Fibroblast of villous mesenchyme (primary cell): ENCODE results near the gene PCSK1. TPM values are rescaled to one million over a fixed set of nuclear protein-coding genes. Genes with fewer than 3 reads are reported as not detected.
"Not testable (repeated sequence)": the region's sequence is repeated elsewhere in the genome, so short reads cannot be mapped to it uniquely, and the experiment has no call there.

Source experiments
- DNase-seq: peaks from one replicate; pipeline ENCODE4 v3.0.0-alpha.2; 2010; ENCODE audit warnings: low read depth
- H3K4me3 ChIP-seq: 2 replicates; pipeline ENCODE4 v1.5.1; 2011; ENCODE audit warnings: low read depth, mild to moderate bottlenecking, low read length
- total RNA-seq: library from RNA; depleted of rRNA; stranded (reverse); fragments of >200 nt; gene quantifications from 2 replicates; pipeline ENCODE4 v1.2.3, GENCODE V29; 2012
- TF ChIP-seq, protein P1 (sequence below): IDR thresholded peaks from 2 replicates; pipeline ENCODE4 v1.5.1; 2012; ENCODE audit warnings: low read depth, mild to moderate bottlenecking, low read length; ENCODE audit not compliant: insufficient read depth

Gene PCSK1
- total RNA-seq, 1 donor, result under 0.01 TPM

DNA sequence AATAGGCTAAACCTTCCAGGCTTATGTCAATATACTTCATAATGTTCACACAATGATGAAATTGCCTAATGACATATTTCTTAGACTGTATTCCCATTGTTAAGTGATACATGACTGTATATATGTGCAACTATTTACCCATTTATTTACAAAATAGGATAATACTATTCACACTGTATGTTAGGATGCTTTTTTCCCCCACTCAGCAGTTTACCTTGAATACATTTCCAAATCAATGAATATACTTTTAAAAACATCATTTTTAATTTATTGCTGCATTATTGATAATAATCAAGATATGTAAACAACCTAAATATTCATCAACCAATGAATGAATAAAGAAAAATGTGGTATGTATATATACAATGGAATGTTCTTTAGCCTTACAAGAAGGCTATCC lies 55.5 kb downstream of the PCSK1 start:
- DNase-seq, result no peak
- TF ChIP-seq, protein P1, sequence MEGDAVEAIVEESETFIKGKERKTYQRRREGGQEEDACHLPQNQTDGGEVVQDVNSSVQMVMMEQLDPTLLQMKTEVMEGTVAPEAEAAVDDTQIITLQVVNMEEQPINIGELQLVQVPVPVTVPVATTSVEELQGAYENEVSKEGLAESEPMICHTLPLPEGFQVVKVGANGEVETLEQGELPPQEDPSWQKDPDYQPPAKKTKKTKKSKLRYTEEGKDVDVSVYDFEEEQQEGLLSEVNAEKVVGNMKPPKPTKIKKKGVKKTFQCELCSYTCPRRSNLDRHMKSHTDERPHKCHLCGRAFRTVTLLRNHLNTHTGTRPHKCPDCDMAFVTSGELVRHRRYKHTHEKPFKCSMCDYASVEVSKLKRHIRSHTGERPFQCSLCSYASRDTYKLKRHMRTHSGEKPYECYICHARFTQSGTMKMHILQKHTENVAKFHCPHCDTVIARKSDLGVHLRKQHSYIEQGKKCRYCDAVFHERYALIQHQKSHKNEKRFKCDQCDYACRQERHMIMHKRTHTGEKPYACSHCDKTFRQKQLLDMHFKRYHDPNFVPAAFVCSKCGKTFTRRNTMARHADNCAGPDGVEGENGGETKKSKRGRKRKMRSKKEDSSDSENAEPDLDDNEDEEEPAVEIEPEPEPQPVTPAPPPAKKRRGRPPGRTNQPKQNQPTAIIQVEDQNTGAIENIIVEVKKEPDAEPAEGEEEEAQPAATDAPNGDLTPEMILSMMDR, result no peak
- no peak overlapping the region for H3K4me3 ChIP-seq

- TF ChIP-seq, protein P1, result no peak
- H3K4me3 ChIP-seq, result no peak overlapping the region
- DNase-seq, result no peak
Observed at GRCh38 chr5:96377167-96377566, 55.9 kb downstream of the PCSK1 start.

- TF ChIP-seq, protein P1, result no peak
- no peak for DNase-seq
- H3K4me3 ChIP-seq, result no peak overlapping the region
Observed at GRCh38 chr5:96374653-96375052, 58.4 kb downstream of the PCSK1 start.

DNA sequence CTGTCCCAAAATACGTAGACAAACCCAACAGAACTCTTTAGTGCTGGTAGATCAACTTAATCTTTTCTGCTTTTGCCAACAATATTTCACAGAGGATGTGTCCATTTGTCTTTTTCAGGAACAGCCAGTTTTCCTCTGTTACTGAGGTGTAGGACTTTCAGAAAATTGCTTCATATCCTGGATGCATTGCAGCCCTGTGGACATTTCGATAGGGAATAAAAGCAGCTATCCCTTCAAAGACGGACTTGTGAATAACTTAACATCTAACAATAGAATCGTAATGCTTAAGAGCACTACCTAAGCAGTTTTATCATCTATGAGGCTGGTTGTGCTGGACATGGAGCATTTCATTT lies 59.7 kb downstream of the PCSK1 start:
- TF ChIP-seq, protein P1, result no peak
- no peak overlapping the region for H3K4me3 ChIP-seq
- DNase-seq, result no peak

GRCh38 chr5:96372726-96373380 lies 60.2 kb downstream of the PCSK1 start:
- no peak overlapping the region for H3K4me3 ChIP-seq
- TF ChIP-seq, protein P1, result no peak
- DNase-seq, result no peak

DNA sequence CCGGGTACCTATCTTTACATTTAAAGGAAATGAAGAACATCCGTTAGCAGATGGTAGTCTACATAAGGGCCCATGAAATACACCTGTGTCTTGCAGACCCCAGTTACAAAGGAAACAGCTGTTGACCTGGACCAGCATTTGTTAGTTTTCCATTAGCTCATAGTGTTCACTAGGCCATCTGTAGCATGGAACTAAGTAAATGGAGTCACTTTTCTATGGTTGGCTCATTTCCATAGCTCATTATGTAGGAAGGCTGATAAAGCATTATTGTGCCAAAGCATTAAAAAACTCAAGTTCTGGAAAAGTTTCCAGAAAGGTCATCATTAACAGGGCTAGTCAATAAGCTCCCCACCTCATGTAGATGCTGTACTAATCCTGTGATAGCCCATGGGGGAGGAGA lies 62.1 kb downstream of the PCSK1 start:
- TF ChIP-seq, protein P1, result no peak
- DNase-seq, result no peak
- H3K4me3 ChIP-seq, result no peak overlapping the region

GRCh38 chr5:96367337-96367736 lies 65.7 kb downstream of the PCSK1 start:
- DNase-seq, H3K4me3 ChIP-seq: not testable (repeated sequence)

GRCh38 chr5:96354237-96354636 lies 78.8 kb downstream of the PCSK1 start:
- TF ChIP-seq, protein P1, result no peak
- no peak for DNase-seq
- no peak overlapping the region for H3K4me3 ChIP-seq
